Measurements from ENCODE around the gene NAA38.

NAA38 gene

DNA sequence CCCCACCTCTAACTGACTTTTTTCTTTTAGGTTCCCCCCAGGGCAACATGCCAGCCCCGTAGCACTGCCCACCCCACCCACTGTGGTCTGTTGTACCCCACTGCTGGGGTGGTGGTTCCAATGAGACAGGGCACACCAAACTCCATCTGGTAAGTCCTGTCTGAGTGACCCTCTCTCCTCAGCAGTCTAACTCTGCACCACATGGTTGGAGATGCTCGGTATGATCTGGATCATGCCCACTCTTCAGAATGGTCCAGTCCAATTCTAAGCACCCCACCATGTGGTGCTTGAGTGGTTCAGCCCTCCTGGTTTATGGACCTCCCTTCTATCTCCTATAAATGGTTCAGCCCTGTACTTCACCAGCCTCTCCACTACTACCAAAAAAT, 17.5 kb downstream of the NAA38 start:
- peak in 3 of 6 experiments; percentile 14 to 26 (median 25) for DNase-seq

DNA sequence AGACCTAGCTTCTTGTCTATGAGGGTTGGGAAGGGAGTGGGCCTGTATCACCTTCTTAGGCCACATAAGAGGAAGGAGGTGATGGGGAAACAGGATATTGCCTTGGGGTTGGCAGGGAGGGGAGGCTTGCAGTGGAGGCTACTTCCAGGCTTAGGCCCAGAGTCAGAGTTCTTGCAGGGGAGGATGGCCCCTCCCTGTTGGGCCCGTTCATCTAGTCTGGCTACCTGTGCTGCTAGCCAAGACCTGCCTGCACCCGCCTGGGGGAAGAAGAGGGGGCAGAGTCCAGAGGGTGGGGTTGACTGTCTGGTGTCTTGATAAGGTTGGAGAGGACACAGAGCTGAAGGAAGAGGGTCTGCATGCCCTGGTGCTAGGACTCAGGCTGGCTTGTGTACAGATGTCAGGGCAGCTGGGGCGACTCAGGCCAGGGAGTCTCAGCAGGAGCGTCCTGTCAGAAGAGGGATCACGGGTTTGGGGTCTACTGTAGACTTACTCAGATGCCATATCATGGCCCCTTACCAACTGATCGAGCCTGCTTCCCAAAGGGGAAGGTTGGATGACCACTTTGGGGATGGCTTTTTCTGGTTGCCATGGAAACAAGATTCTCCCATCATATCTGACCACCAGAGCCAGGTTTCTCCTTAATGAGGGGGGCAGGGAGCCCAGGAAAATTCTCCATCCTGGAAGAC, 18.0 kb downstream of the NAA38 start:
- DNase-seq = peak in 1 of 6 experiments; percentile 12

- DNase-seq = peak in 2 of 6 experiments; percentile 18 to 50
These were observed 19.0 kb downstream of the NAA38 start for GRCh38 chr17:7838090-7839075.

- DNase-seq = peak in 1 of 6 experiments; percentile 53
These were observed 19.8 kb downstream of the NAA38 start for GRCh38 chr17:7837408-7838088.

- DNase-seq = peak; percentile 33 to 65 (median 58)
These were observed 20.6 kb downstream of the NAA38 start for GRCh38 chr17:7836596-7837407.

- DNase-seq = peak; percentile 46 to 74 (median 64)
These were observed 21.4 kb downstream of the NAA38 start for GRCh38 chr17:7835814-7836595.

DNA sequence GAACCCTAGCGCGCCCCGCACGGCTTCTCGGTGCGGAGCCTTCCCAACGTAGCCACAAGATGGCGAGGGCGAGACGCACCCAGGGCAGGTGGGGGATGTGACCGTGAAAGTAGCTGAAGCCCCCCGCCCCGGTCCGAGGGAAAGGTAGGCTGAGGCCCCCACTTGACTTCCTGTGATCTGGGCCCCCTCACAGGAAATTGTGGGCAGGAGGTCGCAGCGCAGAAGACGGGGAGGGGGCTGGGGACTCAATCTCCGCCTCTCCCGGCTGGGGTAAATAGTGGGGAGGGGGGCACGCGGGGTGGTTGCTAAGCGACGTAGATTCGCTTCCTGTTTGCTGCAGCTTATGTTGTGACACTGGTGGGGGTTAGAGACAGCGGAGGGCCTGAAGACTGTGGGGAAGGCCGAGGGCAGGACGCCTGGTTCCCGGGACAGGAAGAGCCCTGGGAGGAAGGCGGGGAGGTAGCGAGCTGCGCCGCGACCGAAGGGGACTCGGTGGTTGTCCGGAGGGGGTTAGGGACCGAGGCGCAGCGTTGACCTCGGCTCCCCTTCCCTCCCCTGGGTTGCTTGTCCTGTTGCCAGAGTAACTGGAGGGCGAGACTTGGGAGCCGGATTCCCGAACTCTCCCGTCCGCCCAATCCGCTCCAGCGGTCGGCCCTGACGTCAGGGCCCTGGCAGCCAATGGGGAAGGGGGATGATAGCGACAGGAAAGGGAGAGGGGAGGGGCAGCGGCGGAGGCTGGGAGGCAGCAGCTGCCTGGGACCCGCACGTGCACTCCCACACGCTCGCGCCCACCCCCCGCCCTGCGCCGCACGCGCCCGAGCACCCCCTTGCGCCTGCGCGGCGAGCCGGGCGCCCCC, 22.2 kb downstream of the NAA38 start:
- DNase-seq = peak; percentile 92 to 98 (median 95)

DNA sequence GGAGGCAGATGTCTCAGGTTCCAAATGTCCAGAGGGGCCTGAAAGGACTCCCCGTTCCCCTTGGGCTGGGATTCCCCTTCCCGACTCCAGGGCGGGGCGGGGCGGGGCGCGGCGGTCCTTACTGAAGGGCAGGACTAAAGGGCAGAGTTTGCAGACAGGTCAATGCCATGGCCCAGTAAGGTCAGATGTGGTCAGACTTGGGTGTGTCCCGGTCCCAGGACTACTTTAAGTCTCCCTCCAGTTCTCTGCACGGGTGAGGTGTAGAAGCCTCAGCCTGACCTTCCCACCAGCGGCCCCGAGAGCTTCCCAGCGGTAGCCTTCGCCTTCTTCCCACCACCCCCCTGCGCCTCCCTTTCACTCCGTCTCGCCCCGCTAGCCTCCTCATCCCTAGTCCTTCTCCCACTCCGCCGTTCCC, 22.8 kb downstream of the NAA38 start:
- DNase-seq = peak in 4 of 6 experiments; percentile 73 to 85 (median 76)

GRCh38 chr17:7833795-7834541, 23.4 kb downstream of the NAA38 start, which contains the start of gene KDM6B:
TSS of gene KDM6B (plus strand) at chr17:7834217. CDS start at chr17:7845555, 11,338 bp downstream.
- DNase-seq = peak; percentile 90 to 97 (median 92)

GRCh38 chr17:7833011-7833794, 24.2 kb downstream of the NAA38 start:
- no peak for DNase-seq

DNA sequence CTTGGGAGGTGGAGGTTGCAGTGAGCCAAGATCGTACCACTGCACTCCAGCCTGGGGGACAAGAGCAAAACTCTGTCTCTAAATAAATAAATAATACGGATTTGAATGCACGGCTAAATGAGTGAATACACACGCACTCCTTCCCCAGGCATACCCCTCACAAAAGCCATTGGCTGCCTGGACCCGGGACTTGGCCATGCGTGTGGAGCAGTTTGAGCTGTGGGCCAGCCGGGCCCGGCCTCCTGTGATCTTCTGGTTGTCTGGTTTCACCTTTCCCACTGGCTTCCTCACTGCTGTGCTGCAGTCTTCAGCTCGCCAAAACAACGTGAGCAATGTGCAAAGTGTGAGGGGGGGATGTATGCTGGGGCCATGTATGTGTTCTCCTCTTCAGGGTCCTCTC, 24.9 kb downstream of the NAA38 start:
- no peak for DNase-seq

DNA sequence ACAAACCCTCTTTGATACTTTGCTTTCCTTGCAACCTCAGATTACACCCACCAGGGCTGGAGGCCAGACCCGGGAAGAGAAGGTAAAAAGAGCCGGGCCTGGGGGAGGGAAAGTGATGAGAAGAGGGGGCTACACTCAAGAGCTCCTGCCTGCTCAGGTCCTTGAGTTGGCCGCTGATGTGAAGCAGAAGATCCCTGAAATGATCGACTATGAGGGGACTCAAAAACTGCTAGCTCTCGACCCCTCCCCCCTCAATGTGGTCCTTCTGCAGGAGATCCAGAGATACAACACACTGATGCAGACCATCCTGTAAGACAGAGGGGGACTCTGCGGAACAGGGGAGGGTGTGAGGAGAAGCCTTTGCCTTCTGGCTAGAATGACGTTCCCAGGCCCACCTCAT, 26.1 kb downstream of the NAA38 start:
- DNase-seq = no peak

- DNase-seq = no peak
These were observed 26.7 kb downstream of the NAA38 start for GRCh38 chr17:7830616-7831015.

DNA sequence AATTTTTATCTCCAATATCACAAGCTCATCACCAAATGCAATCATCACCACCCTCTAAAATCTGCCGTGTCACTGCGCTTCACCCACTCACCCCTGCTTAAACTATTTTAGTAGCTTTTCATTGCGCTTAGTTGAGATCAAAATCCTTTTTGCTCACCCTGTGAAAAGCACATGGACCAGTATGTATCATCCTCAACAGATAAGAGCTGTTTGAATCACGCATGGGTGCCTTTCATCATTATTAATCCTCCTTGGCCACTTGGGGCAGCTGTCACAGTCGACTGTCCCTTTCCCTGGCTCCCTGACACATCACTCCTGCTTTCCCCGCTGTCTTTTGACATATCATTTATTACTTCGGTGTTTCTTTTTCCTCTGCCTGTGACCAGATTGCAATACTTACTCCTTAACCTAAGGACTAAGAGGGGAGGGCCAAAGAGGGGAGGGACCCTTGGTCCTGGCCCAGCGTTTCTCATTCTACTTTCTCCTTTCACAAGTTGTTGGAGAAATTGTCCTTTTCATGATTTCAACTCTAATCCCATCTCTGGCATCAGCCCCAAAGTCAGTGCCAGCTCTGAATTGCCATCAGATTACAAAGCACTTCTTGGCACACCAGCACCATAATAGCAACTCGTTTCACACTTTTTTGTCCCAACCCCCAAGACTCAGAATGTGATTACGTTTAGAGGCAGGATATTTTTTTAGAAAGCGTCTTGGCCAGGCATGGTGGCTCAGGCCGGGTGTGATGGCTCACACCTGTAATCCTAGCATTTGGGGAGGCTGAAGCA, 32.0 kb downstream of the NAA38 start:
- no peak for DNase-seq

GRCh38 chr17:7824021-7824924, 33.1 kb downstream of the NAA38 start:
- DNase-seq = no peak

- no peak for DNase-seq
These were observed 33.8 kb downstream of the NAA38 start for GRCh38 chr17:7823581-7824001.

GRCh38 chr17:7822126-7822525, 35.2 kb downstream of the NAA38 start:
- no peak for DNase-seq

Data from stimulated activated naive CD4-positive, alpha-beta T cell (primary cell).